NCI-H1417 treated with DMSO at 0.1 percent for 48 hours (cell line): ENCODE measurements around the gene EPB42.
"Not testable (repeated sequence)": the region's sequence is repeated elsewhere in the genome, so short reads cannot be mapped to it uniquely, and the experiment has no call there.

Source experiments
- DNase-seq: peaks from one replicate; lab custom pipeline; 2025; lab: John Stamatoyannopoulos, UW

The EPB42 gene

GRCh38 chr15:43241100-43241499, 20.3 kb upstream of the EPB42 start:
- no peak for DNase-seq

- DNase-seq, result no peak
These were observed 19.1 kb upstream of the EPB42 start for GRCh38 chr15:43239732-43240491.

DNA sequence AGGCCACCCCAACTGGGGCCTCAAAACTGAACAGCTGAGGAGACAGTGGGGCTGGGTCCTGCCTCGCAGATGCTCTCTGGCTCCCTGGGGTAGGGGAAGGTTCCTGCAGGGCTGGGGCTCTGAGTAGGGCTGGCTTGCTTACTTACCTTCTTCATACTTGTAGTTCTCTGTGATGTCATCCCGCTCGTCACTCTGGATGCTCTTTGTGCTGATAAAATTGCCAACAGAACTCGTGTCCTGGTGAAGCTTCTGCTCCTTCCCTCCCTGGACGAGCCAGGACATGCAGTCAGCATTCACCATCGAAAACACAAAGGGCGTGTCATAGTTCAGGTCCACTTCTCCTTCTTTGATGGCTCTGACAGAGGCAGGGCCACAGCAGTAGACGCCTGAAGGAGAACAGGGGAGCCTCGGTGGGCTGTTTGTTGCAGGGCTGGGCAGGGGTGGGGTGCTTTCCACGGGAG, 17.9 kb upstream of the EPB42 start:
- no peak for DNase-seq

GRCh38 chr15:43237842-43238470, 17.1 kb upstream of the EPB42 start:
- DNase-seq, result no peak

DNA sequence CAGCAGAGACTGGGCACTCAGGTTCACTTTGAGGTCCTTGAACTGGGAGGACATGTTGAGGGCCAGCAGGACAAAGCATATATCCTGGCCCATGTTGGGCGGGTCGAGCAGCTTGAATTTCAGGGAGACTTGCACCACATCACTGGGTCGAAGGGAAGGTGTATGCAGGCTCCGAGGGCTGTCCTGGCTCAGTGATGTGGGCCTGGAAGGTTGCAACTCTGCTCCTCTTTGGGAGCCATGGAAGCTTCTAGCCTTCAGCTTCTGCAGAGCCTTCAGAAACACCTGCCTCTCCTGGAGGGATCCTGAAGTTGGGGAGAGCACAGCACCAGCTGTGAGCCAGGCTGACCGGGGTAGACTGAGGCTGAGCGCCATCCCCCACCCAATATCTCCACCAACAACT, 14.7 kb upstream of the EPB42 start:
- DNase-seq, result no peak

DNA sequence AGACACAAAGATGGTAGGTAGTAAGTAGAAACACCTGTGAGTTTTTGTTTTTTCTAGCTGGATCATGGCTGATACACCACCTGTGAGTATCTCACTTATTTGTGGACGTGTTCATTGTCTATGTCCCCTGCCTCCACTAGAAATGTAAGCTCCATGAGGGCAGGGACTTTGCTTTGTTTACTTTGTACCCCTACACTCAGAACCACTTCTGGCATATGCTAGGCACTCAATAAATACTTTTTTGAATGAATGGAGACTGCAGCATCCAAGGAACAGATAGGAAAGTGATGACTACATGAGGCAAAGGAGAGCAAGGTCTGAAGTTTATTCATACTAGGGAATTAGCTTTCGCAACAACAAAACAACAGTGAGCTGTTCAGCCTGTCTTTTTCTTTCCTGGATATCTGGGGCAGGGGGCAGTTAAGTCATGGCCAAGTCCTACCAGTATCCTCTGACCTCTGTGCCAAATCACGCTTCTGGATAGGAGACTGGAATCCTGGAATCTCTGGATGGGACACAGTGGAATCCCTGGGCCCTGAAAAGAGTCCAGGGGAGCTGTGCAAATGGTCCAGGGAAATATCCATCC, 11.6 kb upstream of the EPB42 start:
- no peak for DNase-seq

- no peak for DNase-seq
These were observed 9.9 kb upstream of the EPB42 start for GRCh38 chr15:43230640-43231115.

DNA sequence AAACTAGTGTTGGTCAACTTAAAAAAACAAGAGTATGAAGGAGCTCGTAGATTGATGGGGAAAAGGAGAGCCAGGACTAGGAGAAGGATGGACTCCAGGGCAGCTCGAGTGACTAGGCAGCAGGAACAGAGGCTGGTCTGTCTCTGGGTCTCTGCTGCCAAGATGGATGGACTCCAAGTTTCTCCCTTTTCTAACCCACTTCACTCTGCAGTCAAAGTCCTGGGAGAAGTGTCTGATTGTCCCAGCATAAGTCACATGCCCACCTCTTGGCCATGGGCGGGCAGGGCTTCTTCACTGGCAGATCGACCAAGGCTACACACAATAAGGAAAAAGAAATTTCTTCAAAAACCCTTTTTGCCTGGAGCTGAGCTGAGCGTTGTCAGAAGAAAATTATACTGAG, 9.2 kb upstream of the EPB42 start:
- DNase-seq, result no peak

- no peak for DNase-seq
These were observed 5.9 kb upstream of the EPB42 start for GRCh38 chr15:43226436-43227305.

- DNase-seq, result not testable (repeated sequence)
These were observed 5.1 kb upstream of the EPB42 start for GRCh38 chr15:43225950-43226255.

DNA sequence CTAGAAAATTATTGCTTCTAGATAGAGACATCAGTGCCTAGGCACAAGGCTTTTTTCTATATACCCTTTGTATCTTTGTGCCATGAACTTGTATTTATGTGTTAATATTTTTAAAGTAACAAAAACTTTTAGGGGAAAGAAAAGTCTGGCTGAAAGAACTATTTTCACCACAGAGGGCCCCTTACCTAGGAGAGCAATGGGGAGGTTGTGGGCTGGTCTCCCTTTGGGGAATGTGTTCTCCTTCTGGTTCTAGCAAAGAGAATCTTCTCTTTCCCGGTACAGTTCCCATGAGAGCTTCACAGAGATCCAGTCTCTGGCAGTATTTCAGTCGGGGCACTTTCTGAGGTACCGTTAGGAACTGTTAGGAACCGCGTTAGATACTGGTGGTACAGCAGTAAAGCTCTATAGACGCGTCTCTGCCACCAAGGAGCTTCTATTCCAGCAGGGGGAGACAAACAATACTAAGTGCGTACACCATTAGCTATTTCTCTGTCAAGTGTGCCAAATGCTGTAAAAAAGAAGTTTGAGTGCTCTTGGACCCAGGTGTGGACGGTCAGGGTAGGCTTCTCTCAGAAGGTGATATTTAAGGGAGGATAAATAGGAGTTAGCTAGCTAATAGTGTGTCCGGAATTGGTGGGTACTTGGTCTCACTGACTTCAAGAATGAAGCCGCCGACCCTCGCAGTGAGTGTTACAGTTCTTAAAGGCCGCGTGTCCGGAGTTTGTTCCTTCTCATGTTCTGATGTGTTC, 4.6 kb upstream of the EPB42 start:
- DNase-seq, result no peak

GRCh38 chr15:43221422-43221821, 604 bp upstream of the EPB42 start:
- DNase-seq, result no peak

GRCh38 chr15:43219929-43220928, 589 bp downstream of the EPB42 start:
- DNase-seq, result no peak

DNA sequence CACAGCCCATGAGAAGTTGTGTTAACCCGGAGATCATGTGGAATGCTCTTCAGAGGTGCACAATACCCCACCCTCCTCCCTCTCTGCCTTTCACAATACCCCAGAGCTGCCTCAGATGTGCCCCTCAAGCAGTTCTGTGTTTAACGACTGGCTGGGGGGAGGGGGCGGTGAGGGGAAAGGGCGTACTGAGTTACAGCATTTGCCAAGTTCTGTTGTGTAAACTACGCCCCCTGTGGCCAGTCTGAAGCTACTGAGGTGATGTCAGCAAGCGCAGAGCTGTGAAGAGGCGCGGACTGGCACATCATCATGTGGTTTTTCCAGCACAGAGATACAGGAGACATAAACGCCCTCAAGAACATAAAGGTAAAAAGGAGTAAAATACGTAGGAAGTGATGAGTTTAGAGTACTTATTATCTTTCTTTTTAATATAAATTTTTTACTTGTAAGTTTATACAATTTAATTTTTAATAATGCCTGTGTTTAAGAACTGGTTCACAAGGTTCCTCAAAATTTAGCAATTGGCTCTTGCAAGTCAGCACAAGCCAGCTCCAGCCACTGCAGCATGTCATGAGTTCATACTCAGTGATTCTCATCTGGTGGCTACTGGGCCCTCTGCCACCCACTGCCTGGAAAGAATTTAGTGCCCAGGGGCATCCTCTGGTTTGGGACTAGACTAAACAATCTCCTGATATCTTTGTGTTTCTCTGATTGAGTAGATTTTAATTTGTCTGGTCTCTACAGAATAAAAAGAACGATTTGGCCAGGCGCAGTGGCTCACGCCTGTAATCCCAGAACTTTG, 1.7 kb downstream of the EPB42 start:
- no peak for DNase-seq

- no peak for DNase-seq
These were observed 4.9 kb downstream of the EPB42 start for GRCh38 chr15:43215961-43216360.

DNA sequence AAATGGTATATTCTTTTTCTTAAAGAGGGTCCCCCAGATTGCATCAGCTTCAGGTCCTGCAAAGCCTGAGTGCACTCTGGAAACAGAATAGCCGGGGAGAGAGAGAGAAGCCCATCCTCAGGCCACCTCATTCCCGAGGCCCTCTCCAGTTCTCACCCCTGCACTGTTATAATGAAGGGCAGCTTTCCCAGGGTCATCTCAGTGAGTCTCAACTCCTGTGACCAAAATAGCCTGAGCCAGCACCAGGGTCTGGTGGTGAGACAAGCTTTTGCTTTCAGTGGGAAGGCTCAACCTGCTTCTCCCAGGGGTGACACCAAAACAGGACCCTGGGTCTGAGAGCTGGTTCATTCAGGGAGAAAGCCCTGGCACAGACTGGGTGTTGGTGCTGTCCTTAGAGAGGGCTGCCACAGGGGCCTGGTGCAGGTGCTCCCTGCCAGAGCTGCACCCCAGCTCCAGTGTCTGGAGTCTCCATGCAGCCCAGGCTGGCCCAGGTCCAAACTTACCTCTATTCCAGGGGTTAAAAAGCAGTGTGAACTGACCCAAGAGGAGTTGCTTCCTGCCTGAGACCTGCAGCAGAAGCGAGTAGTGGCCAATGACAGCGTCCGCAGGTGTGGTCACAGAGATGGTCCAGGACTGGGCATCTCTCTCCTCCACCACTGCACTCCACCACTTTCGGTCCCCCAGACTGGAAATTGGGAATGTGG, 6.1 kb downstream of the EPB42 start:
- no peak for DNase-seq

- no peak for DNase-seq
These were observed 6.6 kb downstream of the EPB42 start for GRCh38 chr15:43214169-43214568.

DNA sequence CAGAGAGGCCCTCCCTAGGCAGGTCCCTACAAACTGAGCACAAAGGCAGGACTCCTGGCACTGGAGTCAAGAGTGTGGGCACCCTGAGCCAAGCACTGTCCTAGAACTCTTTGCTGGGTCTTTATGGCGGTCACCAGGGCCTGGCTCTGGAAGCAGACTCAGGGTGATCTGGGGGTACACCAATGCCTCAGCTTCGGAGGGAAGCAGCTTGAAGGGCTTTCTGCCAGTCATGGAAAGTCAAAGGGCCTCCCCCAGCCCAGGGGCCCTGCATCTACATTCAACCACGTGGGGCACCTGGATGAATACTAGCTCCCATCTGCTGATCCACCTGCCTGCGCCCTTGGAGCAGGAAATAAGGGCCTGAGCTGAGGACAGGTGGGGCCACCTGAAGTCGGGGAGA, 7.4 kb downstream of the EPB42 start:
- no peak for DNase-seq

- no peak for DNase-seq
These were observed 7.9 kb downstream of the EPB42 start for GRCh38 chr15:43212951-43213350.
